Smooth muscle cell (in vitro differentiated cells): ENCODE measurements around the gene NGF. TPM values are rescaled to one million over a fixed set of nuclear protein-coding genes. Genes with fewer than 3 reads are reported as not detected.
A peak's percentile ranks its signal among the peaks of the same experiment; 100 is the strongest.
"Not testable (repeated sequence)": the region's sequence is repeated elsewhere in the genome, so short reads cannot be mapped to it uniquely, and the experiment has no call there.

Experiments used
- DNase-seq: peaks from one replicate; lab custom pipeline; 2025; ENCODE audit not compliant: unreplicated experiment; lab: John Stamatoyannopoulos, UW
- H2AFZ ChIP-seq: fragments of 200-600 bp; sonication (generic); 2 replicates; pipeline ENCODE4 v1.6.0; 2016; ENCODE audit warnings: antibody characterized with exemption, low read depth, mild to moderate bottlenecking
- H3F3A ChIP-seq: fragments of 200-600 bp; sonication (generic); 2 replicates; pipeline ENCODE4 v1.6.0; 2017; ENCODE audit warnings: antibody characterized with exemption, low read depth
- H3K27ac ChIP-seq: fragments of 200-600 bp; sonication (generic); 2 replicates; pipeline ENCODE4 v1.5.1; 2016; ENCODE audit warnings: low read depth, mild to moderate bottlenecking
- H3K27me3 ChIP-seq: fragments of 200-600 bp; sonication (generic); 2 replicates; pipeline ENCODE4 v1.6.1; 2016; ENCODE audit warnings: low read depth, mild to moderate bottlenecking
- H3K36me3 ChIP-seq: fragments of 200-600 bp; sonication (generic); 2 replicates; pipeline ENCODE4 v1.5.1; 2016; ENCODE audit warnings: low read depth
- H3K4me1 ChIP-seq: fragments of 200-600 bp; sonication (generic); 2 replicates; pipeline ENCODE4 v1.5.1; 2016; ENCODE audit warnings: low read depth
- H3K4me2 ChIP-seq: fragments of 200-600 bp; sonication (generic); 2 replicates; pipeline ENCODE4 v1.6.0; 2016; ENCODE audit warnings: mild to moderate bottlenecking
- H3K4me3 ChIP-seq: fragments of 200-600 bp; sonication (generic); 2 replicates; pipeline ENCODE4 v1.5.1; 2016; ENCODE audit warnings: mild to moderate bottlenecking
- H3K79me2 ChIP-seq: fragments of 200-600 bp; sonication (generic); 2 replicates; pipeline ENCODE4 v1.6.0; 2016; ENCODE audit warnings: low read depth, mild to moderate bottlenecking
- H3K9ac ChIP-seq: fragments of 200-600 bp; sonication (generic); 2 replicates; pipeline ENCODE4 v1.6.0; 2016; ENCODE audit warnings: low read depth
- H3K9me3 ChIP-seq: fragments of 200-600 bp; sonication (generic); replicated peaks from 2 replicates; pipeline ENCODE4 v1.5.1; 2016; ENCODE audit warnings: low read depth
- H4K20me1 ChIP-seq: fragments of 200-600 bp; sonication (generic); 2 replicates; pipeline ENCODE4 v1.6.0; 2016; ENCODE audit warnings: low read depth
- WGBS: methylation state at CpG from one replicate; pipeline ENCODE4 v1.1.7; 2016; ENCODE audit warnings: low lambda C conversion rate; 5-methylcytosine and 5-hydroxymethylcytosine counted together
- polyA plus RNA-seq: library from polyadenylated mRNA; unstranded; fragments of >200 nt; fragmentation: Nextera tagmentation; extraction: Ambion mirVana; gene quantifications from 2 replicates; pipeline ENCODE4 v1.2.1, GENCODE V29; 2016
- total RNA-seq: library from RNA; depleted of rRNA; stranded (reverse); fragments of >200 nt; gene quantifications from 2 replicates; pipeline ENCODE4 v1.2.3, GENCODE V29; 2014
- TF ChIP-seq, protein P1 (sequence below): fragments of 200-600 bp; sonication (generic); IDR thresholded peaks from 2 replicates; pipeline ENCODE4 v1.5.1; 2017; ENCODE audit warnings: borderline replicate concordance, mild to moderate bottlenecking, antibody characterized with exemption; ENCODE audit not compliant: insufficient read depth, poor library complexity, severe bottlenecking

The NGF gene
- total RNA-seq = 0.18 and 0.22 TPM in 2 replicates
- 1.8 and 1.9 TPM in 2 replicates for polyA plus RNA-seq

DNA sequence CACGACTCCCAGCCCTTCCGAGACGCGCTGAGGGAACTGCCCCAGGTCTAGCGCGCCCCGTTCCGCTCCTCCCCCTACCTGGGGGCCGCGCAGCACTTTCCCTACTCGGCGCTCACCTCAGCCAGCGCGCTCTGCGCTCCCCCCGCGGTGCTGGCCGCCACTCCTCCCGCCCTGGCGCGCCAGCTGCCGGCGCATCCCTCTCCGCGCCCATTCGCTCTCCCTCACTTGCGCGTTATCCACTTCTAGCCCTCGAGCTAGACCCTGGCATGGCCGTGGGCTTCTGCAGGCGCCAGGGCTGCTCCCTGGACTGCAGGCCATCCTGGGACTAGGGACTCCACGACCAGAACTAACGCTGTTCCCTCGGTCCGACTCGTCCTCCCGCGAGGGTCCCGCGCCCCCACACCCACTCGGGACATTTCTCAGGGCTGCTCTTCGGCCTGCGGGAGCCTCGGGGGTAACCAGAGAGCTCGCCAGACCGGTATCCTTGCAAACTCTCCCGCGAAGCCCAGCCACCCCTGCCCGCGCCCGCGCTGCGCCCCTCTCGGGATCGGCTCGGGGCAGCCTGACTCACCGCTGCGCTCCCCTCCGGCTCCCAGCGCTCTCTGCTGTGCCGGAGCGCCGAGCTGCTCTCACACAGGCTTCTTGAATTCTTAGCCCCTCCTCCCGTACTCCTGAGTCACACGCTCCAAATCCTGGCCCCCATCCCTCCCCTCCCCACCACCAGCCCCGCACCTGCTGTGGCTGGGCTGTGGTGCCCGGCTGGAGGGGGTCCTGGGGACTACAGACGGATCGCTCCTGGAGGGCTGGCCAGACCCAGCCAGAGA is at the start of gene NGF:
Gene NGF (minus strand): TSS at position 617 of the 824 bp plus-strand sequence. CDS start 51,454 bp downstream, outside the sequence.
- Histone ChIP-seq H3K4me1 (peaks cover 9% of the 10 kb centered on the region), H3F3A (peaks cover under 1% of the 10 kb centered on the region), H3K27me3 (peaks cover 23% of the 10 kb centered on the region), H3K4me3 (peak within 1 kb of the TSS; percentile 63), H3K36me3 (no peaks in the 10 kb centered on the region), H2AFZ (peak within 1 kb of the TSS; percentile 70), H3K27ac (no peak within 1 kb of the TSS), H3K79me2 (no peaks in the 10 kb centered on the region), H3K4me2 (peak within 1 kb of the TSS; percentile 93), H3K9ac (peak within 1 kb of the TSS; percentile 9), H4K20me1 (no peaks in the 10 kb centered on the region), H3K9me3 (no peaks in the 10 kb centered on the region)
- peak; percentile 23 for DNase-seq
- TF ChIP-seq, protein P1, sequence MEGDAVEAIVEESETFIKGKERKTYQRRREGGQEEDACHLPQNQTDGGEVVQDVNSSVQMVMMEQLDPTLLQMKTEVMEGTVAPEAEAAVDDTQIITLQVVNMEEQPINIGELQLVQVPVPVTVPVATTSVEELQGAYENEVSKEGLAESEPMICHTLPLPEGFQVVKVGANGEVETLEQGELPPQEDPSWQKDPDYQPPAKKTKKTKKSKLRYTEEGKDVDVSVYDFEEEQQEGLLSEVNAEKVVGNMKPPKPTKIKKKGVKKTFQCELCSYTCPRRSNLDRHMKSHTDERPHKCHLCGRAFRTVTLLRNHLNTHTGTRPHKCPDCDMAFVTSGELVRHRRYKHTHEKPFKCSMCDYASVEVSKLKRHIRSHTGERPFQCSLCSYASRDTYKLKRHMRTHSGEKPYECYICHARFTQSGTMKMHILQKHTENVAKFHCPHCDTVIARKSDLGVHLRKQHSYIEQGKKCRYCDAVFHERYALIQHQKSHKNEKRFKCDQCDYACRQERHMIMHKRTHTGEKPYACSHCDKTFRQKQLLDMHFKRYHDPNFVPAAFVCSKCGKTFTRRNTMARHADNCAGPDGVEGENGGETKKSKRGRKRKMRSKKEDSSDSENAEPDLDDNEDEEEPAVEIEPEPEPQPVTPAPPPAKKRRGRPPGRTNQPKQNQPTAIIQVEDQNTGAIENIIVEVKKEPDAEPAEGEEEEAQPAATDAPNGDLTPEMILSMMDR = no peak
- under 1% methylated on average over 41 of the region's 69 CpGs for WGBS

DNA sequence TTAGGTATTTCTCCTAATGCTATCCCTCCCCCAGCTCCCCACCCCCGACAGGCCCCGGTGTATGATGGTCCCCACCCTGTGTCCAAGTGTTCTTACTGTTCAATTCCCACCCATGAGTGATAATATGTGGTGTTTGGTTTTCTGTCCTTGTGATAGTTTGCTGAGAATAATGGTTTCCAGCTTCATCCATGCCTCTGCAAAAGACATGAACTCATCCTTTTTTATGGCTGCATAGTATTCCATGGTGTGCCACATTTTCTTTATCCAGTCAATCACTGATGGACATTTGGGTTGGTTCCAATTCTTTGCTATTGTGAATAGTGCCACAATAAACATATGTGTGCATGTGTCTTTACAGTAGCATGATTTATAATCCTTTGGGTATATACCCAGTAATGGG is 45.4 kb upstream of the NGF start:
- not testable (repeated sequence) for H3K4me2 ChIP-seq, H4K20me1 ChIP-seq, H3K36me3 ChIP-seq, H3K4me1 ChIP-seq, H2AFZ ChIP-seq, H3K27ac ChIP-seq, H3K9me3 ChIP-seq, H3K79me2 ChIP-seq, H3K9ac ChIP-seq, H3F3A ChIP-seq, H3K4me3 ChIP-seq, DNase-seq, H3K27me3 ChIP-seq
- 97% methylated on average over 2 of the region's 2 CpGs for WGBS

DNA sequence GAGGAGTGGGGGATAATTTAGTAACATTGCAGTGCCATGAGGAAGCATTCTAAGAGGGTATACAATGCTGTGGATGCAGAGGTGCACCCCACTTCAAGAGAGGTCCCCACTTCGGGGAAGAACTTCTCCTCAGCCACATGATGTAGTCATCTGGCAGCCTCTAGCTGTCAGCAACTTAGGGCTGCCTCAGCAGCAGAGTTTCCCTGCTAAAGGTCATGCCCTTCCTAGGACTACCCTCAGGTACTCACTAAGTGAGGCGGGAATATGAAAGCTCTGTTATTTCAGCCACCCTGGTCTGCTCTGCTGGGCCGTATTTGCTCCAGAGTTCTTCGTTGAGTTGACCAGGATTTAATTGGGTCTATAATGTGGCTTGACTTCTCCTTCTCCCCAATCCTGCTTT is 41.9 kb upstream of the NGF start:
- Histone ChIP-seq H4K20me1 (no peaks in the 10 kb centered on the region), H3K9me3 (no peaks in the 10 kb centered on the region)

DNA sequence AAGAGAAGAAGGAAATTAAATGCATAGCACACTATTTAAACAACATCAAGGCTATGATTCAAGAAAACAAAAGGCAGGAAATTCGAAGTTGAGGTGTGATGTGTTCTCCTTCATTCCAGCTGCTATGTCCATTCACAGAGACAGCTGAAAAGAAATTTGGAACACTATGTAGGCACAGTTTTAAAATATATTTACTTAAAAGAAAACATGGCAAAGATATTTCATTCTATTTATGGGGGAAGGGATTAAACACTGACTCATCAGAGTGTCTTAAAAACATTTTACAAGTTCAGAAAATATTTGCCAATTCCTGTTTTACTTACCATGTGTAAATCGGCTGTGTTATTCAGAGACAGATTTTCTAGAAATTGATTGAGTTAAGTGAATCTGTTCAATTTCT is 39.4 kb upstream of the NGF start:
- Histone ChIP-seq H3K4me2 (peak overlapping the region; percentile 71), H3K36me3 (no peaks in the 10 kb centered on the region), H4K20me1 (no peaks in the 10 kb centered on the region), H2AFZ (peak overlapping the region; percentile 11), H3K27me3 (no peaks in the 10 kb centered on the region), H3K4me3 (no peak overlapping the region), H3K27ac (peak overlapping the region; percentile 21), H3K9me3 (no peaks in the 10 kb centered on the region), H3F3A (no peaks in the 10 kb centered on the region), H3K79me2 (no peaks in the 10 kb centered on the region), H3K4me1 (no peaks in the 10 kb centered on the region), H3K9ac (no peak overlapping the region)
- TF ChIP-seq, protein P1 = no peak
- WGBS = 48% methylated on average over 2 of the region's 2 CpGs
- DNase-seq = no peak

More for the DNA sequence above, 41.9 kb upstream of the NGF start:
- TF ChIP-seq, protein P1 = no peak
- Histone ChIP-seq H3K79me2 (no peaks in the 10 kb centered on the region), H3K27me3 (no peaks in the 10 kb centered on the region), H3K9ac (no peak overlapping the region), H3K4me3 (no peak overlapping the region), H2AFZ (no peak overlapping the region), H3K4me1 (no peaks in the 10 kb centered on the region), H3F3A (no peaks in the 10 kb centered on the region), H3K27ac (no peak overlapping the region), H3K4me2 (no peak overlapping the region), H3K36me3 (no peaks in the 10 kb centered on the region)
- DNase-seq = no peak
- 94% methylated on average over 4 of the region's 4 CpGs for WGBS
